Liver (tissue), 9 donors: ENCODE results near the gene TRA2B. TPM values are rescaled to one million over a fixed set of nuclear protein-coding genes. Genes with fewer than 3 reads are reported as not detected.

Experiments used
- DNase-seq: peaks from one replicate; pipeline ENCODE4 v3.0.0-alpha.2; 2017; ENCODE audit warnings: low spot score
- H3K27ac ChIP-seq, 2 donors: one replicate each; pipeline ENCODE4 v1.7.0; 2013; ENCODE audit warnings: inconsistent platforms in 2 of 2, low read length in 2 of 2, control low read depth in 1 of 2, low read depth in 1 of 2, mild to moderate bottlenecking in 1 of 2
- H3K27me3 ChIP-seq, 4 donors: one replicate each; pipeline versions ENCODE4 v1.6.1 to v1.7.0; 2013; ENCODE audit warnings: low read length in 3 of 4, inconsistent platforms in 1 of 4, mild to moderate bottlenecking in 1 of 4, moderate library complexity in 1 of 4; ENCODE audit not compliant: control insufficient read depth in 4 of 4, insufficient read depth in 4 of 4
- H3K36me3 ChIP-seq, 4 donors: one replicate each; pipeline versions ENCODE4 v1.6.1 to v1.7.0; 2013; ENCODE audit warnings: low read length in 3 of 4, mild to moderate bottlenecking in 3 of 4, low read depth in 1 of 4, moderate library complexity in 1 of 4; ENCODE audit not compliant: control insufficient read depth in 4 of 4, insufficient read depth in 3 of 4
- H3K4me1 ChIP-seq, 4 donors: one replicate each; pipeline versions ENCODE4 v1.6.1 to v1.7.0; 2013; ENCODE audit warnings: low read length in 3 of 4, mild to moderate bottlenecking in 3 of 4, moderate library complexity in 1 of 4; ENCODE audit not compliant: control insufficient read depth in 4 of 4, insufficient read depth in 4 of 4
- H3K4me3 ChIP-seq, 3 donors: one replicate each; pipeline versions ENCODE4 v1.6.1 to v1.7.0; 2013; ENCODE audit warnings: low read length in 3 of 3, control low read depth in 1 of 3, low read depth in 1 of 3, mild to moderate bottlenecking in 1 of 3
- H3K9ac ChIP-seq, 2 donors: one replicate each; pipeline ENCODE4 v1.7.0; 2013; ENCODE audit warnings: low read length in 2 of 2, mild to moderate bottlenecking in 2 of 2, moderate library complexity in 2 of 2, control low read depth in 1 of 2, low read depth in 1 of 2
- H3K9me3 ChIP-seq, 4 donors: one replicate each; pipeline versions ENCODE4 v1.6.1 to v1.7.0; 2013; ENCODE audit warnings: low read length in 3 of 4; ENCODE audit not compliant: control insufficient read depth in 4 of 4
- EGR1 ChIP-seq, 2 donors: IDR thresholded peaks; 2 replicates each; pipeline ENCODE4 v1.6.1; 2016 to 2018; ENCODE audit warnings: antibody characterized with exemption in 2 of 2, low read depth in 2 of 2
- FOXA2 ChIP-seq: IDR thresholded peaks from 2 replicates; pipeline ENCODE4 v1.6.1; 2016; ENCODE audit warnings: antibody characterized with exemption
- GABPA ChIP-seq, 2 donors: IDR thresholded peaks in 1 of 2; conservative IDR thresholded peaks in 1 of 2; 2 replicates each; pipeline ENCODE4 v1.6.1; 2016; ENCODE audit warnings: antibody characterized with exemption in 2 of 2, mild to moderate bottlenecking in 1 of 2, moderate library complexity in 1 of 2
- JUND ChIP-seq, 2 donors: IDR thresholded peaks; 2 replicates each; pipeline ENCODE4 v1.6.1; 2016; ENCODE audit warnings: antibody characterized with exemption in 2 of 2
- NR2F2 ChIP-seq: IDR thresholded peaks from 2 replicates; pipeline ENCODE4 v1.6.1; 2016; ENCODE audit warnings: antibody characterized with exemption
- RXRA ChIP-seq, 2 donors: IDR thresholded peaks; 2 replicates each; pipeline ENCODE4 v1.6.1; 2017 to 2018; ENCODE audit warnings: antibody characterized with exemption in 2 of 2, mild to moderate bottlenecking in 1 of 2
- ZBTB33 ChIP-seq: IDR thresholded peaks from 2 replicates; pipeline ENCODE4 v1.6.1; 2016; ENCODE audit warnings: antibody characterized with exemption
- WGBS: extraction: QIAGEN DNeasy Blood & Tissue Kit; methylation state at CpG from one replicate; pipeline ENCODE4 v1.1.7; 2013; 5-methylcytosine and 5-hydroxymethylcytosine counted together
- polyA plus RNA-seq, 2 donors: library from polyadenylated mRNA; stranded (reverse) in 1 of 2; unstranded in 1 of 2; fragments of 200-250 nt in 1 of 2; fragments of >200 nt in 1 of 2; fragmentation: Nextera tagmentation in 1 of 2; extraction: Ambion mirVana in 1 of 2; gene quantifications; one replicate each; pipeline versions ENCODE4 v1.2.1 to v1.2.3, GENCODE V29; 2013 to 2015
- total RNA-seq, 2 donors: library from RNA; depleted of rRNA; stranded (reverse); fragments of >200 nt; gene quantifications; one replicate each; pipeline ENCODE4 v1.2.3, GENCODE V29; 2014
- TF ChIP-seq, protein P1 (sequence below): IDR thresholded peaks from 2 replicates; pipeline ENCODE4 v1.6.1; 2016; ENCODE audit warnings: antibody characterized with exemption
- TF ChIP-seq, protein P2 (sequence below): IDR thresholded peaks from 2 replicates; pipeline ENCODE4 v1.6.1; 2016; ENCODE audit warnings: antibody characterized with exemption, mild to moderate bottlenecking
- donor health status: healthy.
- donor health status: healthy.
- donor health status: healthy.
- donor health status: healthy.
- donor health status: healthy.

Gene TRA2B
- total and polyA plus RNA-seq, 4 donors: 31.8 to 106 (median 70.4) TPM

DNA sequence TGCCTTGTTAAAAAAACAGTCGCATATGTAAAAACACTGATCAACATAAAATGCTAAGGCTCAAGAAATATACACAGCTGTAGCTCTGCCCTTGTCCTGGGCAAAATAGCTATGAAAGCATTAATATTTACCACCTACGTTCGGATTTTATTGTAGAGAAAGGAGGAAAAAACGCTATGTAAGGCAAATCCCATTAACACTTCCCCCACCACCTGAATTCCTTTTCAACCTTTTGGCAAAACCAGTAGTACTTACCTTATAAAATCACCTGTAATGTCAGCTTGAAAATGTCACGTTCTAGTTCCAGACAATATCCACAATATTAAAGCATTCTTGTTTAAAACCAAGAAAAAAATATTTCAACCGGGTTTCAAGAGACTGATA is 3.6 kb downstream of the TRA2B start:
- Histone ChIP-seq H3K27ac (peak overlapping the region in 1 of 2 donors; percentile 16), H3K36me3 (peaks cover 0 to 3% (median 2%) of the 10 kb centered on the region in 4 donors), H3K9me3 (no peaks in the 10 kb centered on the region), H3K4me3 (peak overlapping the region; percentile 49 to 93 (median 70)), H3K27me3 (no peaks in the 10 kb centered on the region), H3K4me1 (peaks cover 9 to 61% (median 60%) of the 10 kb centered on the region in 4 donors), H3K9ac (peak overlapping the region; percentile 3 to 76)
- DNase-seq: no peak
- TF ChIP-seq JUND (IDR thresholded peaks at IDR 0.05) (no peak), GABPA (IDR thresholded peaks at IDR 0.05 in 1 of 2, conservative IDR thresholded peaks at IDR 0.05 in 1 of 2) (no peak), FOXA2 (no peak), NR2F2 (no peak), ZBTB33 (no peak), RXRA (IDR thresholded peaks at IDR 0.05) (no peak)
- TF ChIP-seq, protein P1, sequence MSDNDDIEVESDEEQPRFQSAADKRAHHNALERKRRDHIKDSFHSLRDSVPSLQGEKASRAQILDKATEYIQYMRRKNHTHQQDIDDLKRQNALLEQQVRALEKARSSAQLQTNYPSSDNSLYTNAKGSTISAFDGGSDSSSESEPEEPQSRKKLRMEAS: no peak
- 5% methylated on average over 6 of the region's 6 CpGs for WGBS

DNA sequence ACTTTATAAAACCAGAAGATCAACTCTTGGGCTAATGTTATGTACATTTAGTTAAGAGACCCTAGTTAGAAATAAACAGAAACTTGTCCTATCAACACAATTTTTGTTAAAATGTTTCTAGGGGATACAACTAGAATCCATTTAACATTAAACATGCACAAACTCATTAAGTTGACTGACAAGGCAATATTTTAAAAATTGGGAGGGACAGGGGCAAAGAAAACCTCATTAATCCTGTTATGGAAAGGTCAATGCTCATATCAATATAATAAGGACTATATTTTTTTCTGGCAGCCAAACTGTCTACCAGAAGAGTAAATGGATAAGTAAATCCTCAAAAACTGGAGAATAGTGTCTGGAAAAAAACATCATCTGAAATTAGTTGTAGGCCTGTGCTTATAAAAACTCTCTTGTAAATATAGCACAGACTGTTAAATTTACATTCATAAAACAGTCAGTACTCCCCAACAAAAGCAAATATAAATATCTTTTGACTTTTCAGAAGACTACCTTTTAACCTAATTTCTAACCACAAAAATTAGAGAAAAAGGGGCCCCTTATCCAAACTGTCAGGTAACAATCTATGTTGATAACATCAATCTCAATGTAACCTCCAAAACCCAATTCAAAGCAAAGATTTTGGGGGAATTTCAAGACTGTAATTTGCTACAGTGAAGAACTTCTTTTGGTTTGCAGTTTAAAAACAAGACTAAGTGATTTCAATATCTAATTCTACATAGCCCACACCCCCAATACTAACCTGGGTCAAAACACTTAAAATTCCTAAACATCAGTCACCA is 4.2 kb downstream of the TRA2B start:
- no peak for TF ChIP-seq RXRA (IDR thresholded peaks at IDR 0.05)
- no peak for TF ChIP-seq JUND (IDR thresholded peaks at IDR 0.05)
- TF ChIP-seq, protein P2, sequence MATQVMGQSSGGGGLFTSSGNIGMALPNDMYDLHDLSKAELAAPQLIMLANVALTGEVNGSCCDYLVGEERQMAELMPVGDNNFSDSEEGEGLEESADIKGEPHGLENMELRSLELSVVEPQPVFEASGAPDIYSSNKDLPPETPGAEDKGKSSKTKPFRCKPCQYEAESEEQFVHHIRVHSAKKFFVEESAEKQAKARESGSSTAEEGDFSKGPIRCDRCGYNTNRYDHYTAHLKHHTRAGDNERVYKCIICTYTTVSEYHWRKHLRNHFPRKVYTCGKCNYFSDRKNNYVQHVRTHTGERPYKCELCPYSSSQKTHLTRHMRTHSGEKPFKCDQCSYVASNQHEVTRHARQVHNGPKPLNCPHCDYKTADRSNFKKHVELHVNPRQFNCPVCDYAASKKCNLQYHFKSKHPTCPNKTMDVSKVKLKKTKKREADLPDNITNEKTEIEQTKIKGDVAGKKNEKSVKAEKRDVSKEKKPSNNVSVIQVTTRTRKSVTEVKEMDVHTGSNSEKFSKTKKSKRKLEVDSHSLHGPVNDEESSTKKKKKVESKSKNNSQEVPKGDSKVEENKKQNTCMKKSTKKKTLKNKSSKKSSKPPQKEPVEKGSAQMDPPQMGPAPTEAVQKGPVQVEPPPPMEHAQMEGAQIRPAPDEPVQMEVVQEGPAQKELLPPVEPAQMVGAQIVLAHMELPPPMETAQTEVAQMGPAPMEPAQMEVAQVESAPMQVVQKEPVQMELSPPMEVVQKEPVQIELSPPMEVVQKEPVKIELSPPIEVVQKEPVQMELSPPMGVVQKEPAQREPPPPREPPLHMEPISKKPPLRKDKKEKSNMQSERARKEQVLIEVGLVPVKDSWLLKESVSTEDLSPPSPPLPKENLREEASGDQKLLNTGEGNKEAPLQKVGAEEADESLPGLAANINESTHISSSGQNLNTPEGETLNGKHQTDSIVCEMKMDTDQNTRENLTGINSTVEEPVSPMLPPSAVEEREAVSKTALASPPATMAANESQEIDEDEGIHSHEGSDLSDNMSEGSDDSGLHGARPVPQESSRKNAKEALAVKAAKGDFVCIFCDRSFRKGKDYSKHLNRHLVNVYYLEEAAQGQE: no peak
- TF ChIP-seq FOXA2: no peak
- no peak for TF ChIP-seq EGR1 (IDR thresholded peaks at IDR 0.05; ENCODE audit: low read depth in 2 of 2)
- Histone ChIP-seq H3K4me3 (peak overlapping the region in 2 of 3 donors; percentile 70 to 93), H3K27ac (no peak overlapping the region), H3K9me3 (no peaks in the 10 kb centered on the region), H3K4me1 (peaks cover 9 to 67% (median 66%) of the 10 kb centered on the region in 4 donors), H3K27me3 (no peaks in the 10 kb centered on the region), H3K36me3 (peaks cover 0 to 3% (median 2%) of the 10 kb centered on the region in 4 donors), H3K9ac (peak overlapping the region; percentile 3 to 24)
- DNase-seq: no peak
